ENCODE data around the gene KCNQ1.

KCNQ1 gene

DNA sequence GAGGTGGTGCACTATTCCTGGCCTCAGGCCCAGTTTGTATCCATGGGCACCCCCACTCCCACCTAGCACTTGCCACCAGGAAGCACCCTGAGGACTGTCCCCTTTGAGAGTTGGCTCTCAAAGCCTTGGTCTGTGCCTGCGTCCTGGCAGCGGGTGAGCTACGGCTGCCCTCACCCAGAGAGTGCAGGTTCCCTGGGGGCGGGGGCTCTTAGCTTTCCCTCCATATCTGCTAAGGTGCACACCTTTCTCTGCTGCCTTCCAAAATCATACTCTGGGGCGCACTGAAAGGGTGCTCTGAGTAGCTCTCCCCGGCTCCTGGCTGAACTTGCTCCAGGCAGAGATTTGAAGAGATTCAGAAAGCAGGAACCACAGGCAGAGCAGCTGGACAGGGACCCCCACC lies 7.1 kb downstream of the KCNQ1 start:
- H3K4me2 ChIP-seq (ENCODE audit: insufficient read depth, low read length) = no peak overlapping the region
- H2AFZ ChIP-seq (ENCODE audit: low read depth, low read length) = no peak overlapping the region
- H3K9ac ChIP-seq (ENCODE audit: low read depth, low read length) = no peak overlapping the region
- peaks cover 4% of the 10 kb centered on the region for H4K20me1 ChIP-seq (ENCODE audit: insufficient read depth, low read length)
- ATAC-seq (ENCODE audit: insufficient read depth, low read depth) = no peak
- DNase-seq = no peak
- H3K79me2 ChIP-seq (ENCODE audit: insufficient read depth, low read length) = no peaks in the 10 kb centered on the region
- no peaks in the 10 kb centered on the region for H3K36me3 ChIP-seq (ENCODE audit: insufficient read depth, low read length)
- TF ChIP-seq, protein P1, sequence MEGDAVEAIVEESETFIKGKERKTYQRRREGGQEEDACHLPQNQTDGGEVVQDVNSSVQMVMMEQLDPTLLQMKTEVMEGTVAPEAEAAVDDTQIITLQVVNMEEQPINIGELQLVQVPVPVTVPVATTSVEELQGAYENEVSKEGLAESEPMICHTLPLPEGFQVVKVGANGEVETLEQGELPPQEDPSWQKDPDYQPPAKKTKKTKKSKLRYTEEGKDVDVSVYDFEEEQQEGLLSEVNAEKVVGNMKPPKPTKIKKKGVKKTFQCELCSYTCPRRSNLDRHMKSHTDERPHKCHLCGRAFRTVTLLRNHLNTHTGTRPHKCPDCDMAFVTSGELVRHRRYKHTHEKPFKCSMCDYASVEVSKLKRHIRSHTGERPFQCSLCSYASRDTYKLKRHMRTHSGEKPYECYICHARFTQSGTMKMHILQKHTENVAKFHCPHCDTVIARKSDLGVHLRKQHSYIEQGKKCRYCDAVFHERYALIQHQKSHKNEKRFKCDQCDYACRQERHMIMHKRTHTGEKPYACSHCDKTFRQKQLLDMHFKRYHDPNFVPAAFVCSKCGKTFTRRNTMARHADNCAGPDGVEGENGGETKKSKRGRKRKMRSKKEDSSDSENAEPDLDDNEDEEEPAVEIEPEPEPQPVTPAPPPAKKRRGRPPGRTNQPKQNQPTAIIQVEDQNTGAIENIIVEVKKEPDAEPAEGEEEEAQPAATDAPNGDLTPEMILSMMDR (IDR thresholded peaks at IDR 0.05; ENCODE audit: borderline replicate concordance, extremely low read depth, low read length, poor library complexity, severe bottlenecking) = no peak
- TF ChIP-seq EZH2 (IDR thresholded peaks at IDR 0.05; ENCODE audit: borderline replicate concordance, low read depth, low read length, severe bottlenecking) = no peak
- H3K4me1 ChIP-seq (ENCODE audit: insufficient read depth, low read length) = no peaks in the 10 kb centered on the region
- H3K9me3 ChIP-seq (ENCODE audit: insufficient read depth, low read length, severe bottlenecking) = no peaks in the 10 kb centered on the region
- H3K27me3 ChIP-seq (ENCODE audit: insufficient read depth, low read length, poor library complexity) = no peaks in the 10 kb centered on the region
- H3K4me3 ChIP-seq (ENCODE audit: low read depth in 1 of 2, low read length in 2 of 2) = no peak overlapping the region
- H3K27ac ChIP-seq (ENCODE audit: low read length) = no peak overlapping the region

DNA sequence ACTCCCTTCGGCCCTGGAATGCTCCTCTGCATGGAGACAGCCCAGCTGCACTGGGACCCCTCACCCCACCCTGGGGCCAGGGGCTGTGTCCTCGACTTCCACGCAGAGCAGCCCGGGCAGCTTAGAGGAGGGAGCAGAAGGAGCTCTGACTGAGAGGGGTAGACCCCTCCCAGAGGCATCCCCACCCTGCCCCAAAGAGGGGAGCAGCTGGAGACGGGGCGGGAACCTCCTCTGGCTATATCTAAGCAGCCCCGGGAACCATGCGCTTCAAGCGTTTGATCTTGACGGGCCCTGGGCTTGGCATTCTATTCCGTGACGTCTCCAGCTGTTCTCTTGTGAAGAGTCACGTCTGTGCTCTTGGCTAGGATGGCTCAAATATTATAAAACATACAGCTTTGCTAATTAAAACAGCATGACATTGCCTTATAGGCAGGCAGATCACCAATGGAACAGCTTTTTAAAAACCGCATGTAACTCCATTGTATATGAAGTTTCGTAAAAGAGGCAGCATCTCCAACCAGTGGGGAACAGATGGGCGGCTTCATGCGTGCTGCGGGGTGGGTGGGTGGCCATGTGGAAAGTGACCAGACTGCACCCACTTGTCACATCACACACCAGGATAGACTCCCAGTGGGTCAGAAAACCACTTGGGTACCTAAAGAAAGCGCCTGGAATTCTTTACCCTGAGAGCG lies 7.7 kb downstream of the KCNQ1 start:
- peaks cover 4% of the 10 kb centered on the region for H4K20me1 ChIP-seq (ENCODE audit: insufficient read depth, low read length)
- no peaks in the 10 kb centered on the region for H3K4me1 ChIP-seq (ENCODE audit: insufficient read depth, low read length)
- no peaks in the 10 kb centered on the region for H3K79me2 ChIP-seq (ENCODE audit: insufficient read depth, low read length)
- TF ChIP-seq, protein P1 (IDR thresholded peaks at IDR 0.05; ENCODE audit: borderline replicate concordance, extremely low read depth, low read length, poor library complexity, severe bottlenecking) = no peak
- no peak for TF ChIP-seq EZH2 (IDR thresholded peaks at IDR 0.05; ENCODE audit: borderline replicate concordance, low read depth, low read length, severe bottlenecking)
- no peak overlapping the region for H3K9ac ChIP-seq (ENCODE audit: low read depth, low read length)
- no peak overlapping the region for H3K4me3 ChIP-seq (ENCODE audit: low read depth in 1 of 2, low read length in 2 of 2)
- DNase-seq (no peak), ATAC-seq (ENCODE audit: insufficient read depth, low read depth) (no peak)
- H2AFZ ChIP-seq (ENCODE audit: low read depth, low read length) = no peak overlapping the region
- no peaks in the 10 kb centered on the region for H3K9me3 ChIP-seq (ENCODE audit: insufficient read depth, low read length, severe bottlenecking)
- H3K4me2 ChIP-seq (ENCODE audit: insufficient read depth, low read length) = no peak overlapping the region
- H3K27me3 ChIP-seq (ENCODE audit: insufficient read depth, low read length, poor library complexity) = no peaks in the 10 kb centered on the region
- H3K36me3 ChIP-seq (ENCODE audit: insufficient read depth, low read length) = no peaks in the 10 kb centered on the region
- H3K27ac ChIP-seq (ENCODE audit: low read length) = no peak overlapping the region

DNA sequence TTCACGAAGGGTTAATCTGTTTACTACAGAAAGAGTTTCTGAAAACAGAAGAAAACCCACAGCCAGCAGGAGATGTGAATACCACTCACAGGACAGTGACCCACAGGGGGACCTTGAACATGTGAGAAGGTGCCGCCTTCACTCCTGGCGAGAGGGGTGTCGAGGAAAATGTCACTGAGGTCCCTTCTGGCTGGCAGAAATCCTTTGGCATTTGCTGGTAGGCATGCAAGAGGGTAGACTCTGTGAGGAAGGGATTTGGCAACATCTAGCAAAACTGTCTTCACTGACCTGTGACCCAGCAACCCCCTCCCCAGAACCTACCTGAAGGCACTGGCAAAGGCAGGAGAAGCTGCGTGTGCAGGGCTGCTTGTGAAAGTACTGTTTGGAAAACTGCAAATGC lies 8.6 kb downstream of the KCNQ1 start:
- no peak for TF ChIP-seq EZH2 (IDR thresholded peaks at IDR 0.05; ENCODE audit: borderline replicate concordance, low read depth, low read length, severe bottlenecking)
- TF ChIP-seq, protein P1 (IDR thresholded peaks at IDR 0.05; ENCODE audit: borderline replicate concordance, extremely low read depth, low read length, poor library complexity, severe bottlenecking) = no peak
- Histone ChIP-seq H3K27ac (ENCODE audit: low read length) (no peak overlapping the region), H3K9ac (ENCODE audit: low read depth, low read length) (no peak overlapping the region), H3K79me2 (ENCODE audit: insufficient read depth, low read length) (no peaks in the 10 kb centered on the region), H3K36me3 (ENCODE audit: insufficient read depth, low read length) (no peaks in the 10 kb centered on the region), H2AFZ (ENCODE audit: low read depth, low read length) (no peak overlapping the region), H3K27me3 (ENCODE audit: insufficient read depth, low read length, poor library complexity) (no peaks in the 10 kb centered on the region), H3K4me3 (ENCODE audit: low read depth in 1 of 2, low read length in 2 of 2) (no peak overlapping the region), H4K20me1 (ENCODE audit: insufficient read depth, low read length) (no peaks in the 10 kb centered on the region), H3K4me2 (ENCODE audit: insufficient read depth, low read length) (no peak overlapping the region), H3K4me1 (ENCODE audit: insufficient read depth, low read length) (no peaks in the 10 kb centered on the region), H3K9me3 (ENCODE audit: insufficient read depth, low read length, severe bottlenecking) (no peaks in the 10 kb centered on the region)
- ATAC-seq (ENCODE audit: insufficient read depth, low read depth) (no peak), DNase-seq (no peak)
